Measurements from ENCODE around the gene PCGF6. TPM values are rescaled to one million over a fixed set of nuclear protein-coding genes. Genes with fewer than 3 reads are reported as not detected.

PCGF6 gene
- total RNA-seq (2021; fragmentation: NEBNext Ultra II Directional; extraction: Animal tissue kit (Norgen Biotek cat#: 25700)), result 1 to 10 TPM; 7.4 to 9.2 (median 8.4) TPM
- long read RNA-seq, transcript PCGF6-202 (10 exons, 2,230 nt), result major isoform, 18 of 24 reads
- long read RNA-seq, partial matches to known transcripts, result 2 of 24 reads
- long read RNA-seq, other reads (novel, unspliced or antisense), result 4 of 24 reads

GRCh38 chr10:103350517-103351260, at the start of gene PCGF6:
Gene PCGF6, minus strand, starts transcription at chr10:103351140. Its CDS starts 74 bp downstream, at chr10:103351066.
- Mint-ChIP-seq H3K9me3 (no peaks in the 10 kb centered on the region), H3K36me3 (ENCODE audit: low read depth) (no peaks in the 10 kb centered on the region; the same call in 1 of the 2 replicates), H3K27me3 (ENCODE audit: insufficient read depth) (no peaks in the 10 kb centered on the region), H3K4me1 (ENCODE audit: low read depth) (peaks cover 11% of the 10 kb centered on the region), H3K27ac (peak within 1 kb of the TSS; percentile 91), H3K4me3 (peak within 1 kb of the TSS; percentile 94)
- peak; percentile 61 for DNase-seq
- peak; percentile 20 for TF ChIP-seq CTCF (IDR thresholded peaks at IDR 0.05)

GRCh38 chr10:103397191-103397825, 46.4 kb upstream of the PCGF6 start:
- peaks cover 44% of the 10 kb centered on the region for H3K4me1 Mint-ChIP-seq (ENCODE audit: low read depth)
- no peak for TF ChIP-seq CTCF (IDR thresholded peaks at IDR 0.05)
- H3K27me3 Mint-ChIP-seq (ENCODE audit: insufficient read depth), result no peaks in the 10 kb centered on the region; the same call in 1 of the 2 replicates
- peak overlapping the region; percentile 97 for H3K4me3 Mint-ChIP-seq
- DNase-seq, result no peak
- H3K36me3 Mint-ChIP-seq (ENCODE audit: low read depth), result peaks cover 58% of the 10 kb centered on the region
- H3K9me3 Mint-ChIP-seq, result no peaks in the 10 kb centered on the region
- H3K27ac Mint-ChIP-seq, result peak overlapping the region; percentile 97

GRCh38 chr10:103396789-103397087, 45.8 kb upstream of the PCGF6 start:
- Mint-ChIP-seq H3K4me3 (peak overlapping the region; percentile 97), H3K27ac (peak overlapping the region; percentile 97), H3K9me3 (no peaks in the 10 kb centered on the region), H3K27me3 (ENCODE audit: insufficient read depth) (no peaks in the 10 kb centered on the region; the same call in 1 of the 2 replicates), H3K36me3 (ENCODE audit: low read depth) (peaks cover 58% of the 10 kb centered on the region), H3K4me1 (ENCODE audit: low read depth) (peaks cover 44% of the 10 kb centered on the region)
- TF ChIP-seq CTCF (IDR thresholded peaks at IDR 0.05), result no peak; the same call in 1 of the 2 replicates
- DNase-seq, result no peak

- peak; percentile 37 for TF ChIP-seq CTCF (IDR thresholded peaks at IDR 0.05)
- Mint-ChIP-seq H3K9me3 (no peaks in the 10 kb centered on the region), H3K27me3 (ENCODE audit: insufficient read depth) (no peaks in the 10 kb centered on the region; the same call in 1 of the 2 replicates), H3K27ac (peak within 1 kb of the TSS; percentile 97), H3K4me1 (ENCODE audit: low read depth) (peaks cover 44% of the 10 kb centered on the region), H3K4me3 (peak within 1 kb of the TSS; percentile 97), H3K36me3 (ENCODE audit: low read depth) (peaks cover 58% of the 10 kb centered on the region)
- DNase-seq, result peak; percentile 99
Observed at GRCh38 chr10:103396067-103396788, 45.3 kb upstream of the PCGF6 start, which contains the start of the genes ATP5MK and PDCD11. Gene ATP5MK, minus strand, starts transcription at chr10:103396475. Its CDS starts 4,018 bp downstream, at chr10:103392457. Gene PDCD11, plus strand, starts transcription at chr10:103396626. Its CDS starts 1,801 bp downstream, at chr10:103398427.

GRCh38 chr10:103395754-103396066, 44.8 kb upstream of the PCGF6 start:
- peak overlapping the region; percentile 97 for H3K27ac Mint-ChIP-seq
- H3K4me1 Mint-ChIP-seq (ENCODE audit: low read depth), result peaks cover 44% of the 10 kb centered on the region
- no peaks in the 10 kb centered on the region for H3K9me3 Mint-ChIP-seq
- no peak for DNase-seq
- no peaks in the 10 kb centered on the region; the same call in 1 of the 2 replicates for H3K27me3 Mint-ChIP-seq (ENCODE audit: insufficient read depth)
- H3K4me3 Mint-ChIP-seq, result peak overlapping the region; percentile 97
- peaks cover 58% of the 10 kb centered on the region for H3K36me3 Mint-ChIP-seq (ENCODE audit: low read depth)
- no peak for TF ChIP-seq CTCF (IDR thresholded peaks at IDR 0.05)
